HCT116 (cell line): ENCODE measurements around the gene PROK2.

Source experiments
- CTCF ChIP-seq, 3 experiments: fragments of 200-600 bp in 1 of 3; sonication (generic) in 1 of 3; IDR thresholded peaks in 2 of 3; conservative IDR thresholded peaks in 1 of 3; 2 replicates each; pipeline ENCODE4 v1.5.1; 2012 to 2017; ENCODE audit warnings: low read depth in 2 of 3, low read length in 2 of 3, antibody characterized with exemption in 1 of 3, borderline replicate concordance in 1 of 3, control low read depth in 1 of 3, mild to moderate bottlenecking in 1 of 3, mixed read lengths in 1 of 3, mixed run types in 1 of 3, moderate library complexity in 1 of 3; ENCODE audit not compliant: insufficient read depth in 1 of 3
- EZH2 ChIP-seq: fragments of 200-600 bp; sonication (generic); IDR thresholded peaks from 2 replicates; pipeline ENCODE4 v1.6.1; 2017; ENCODE audit warnings: antibody characterized with exemption, mixed run types
- POLR2A ChIP-seq: IDR thresholded peaks from 2 replicates; pipeline ENCODE4 v1.7.0; 2011; ENCODE audit warnings: borderline replicate concordance; ENCODE audit not compliant: insufficient read depth, insufficient read length; ENCODE audit errors: extremely low read depth
- POLR2AphosphoS5 ChIP-seq: IDR thresholded peaks from 2 replicates; pipeline ENCODE4 v1.6.1; 2011; ENCODE audit warnings: mild to moderate bottlenecking, low read depth, low read length, moderate library complexity
- SRF ChIP-seq: IDR thresholded peaks from 2 replicates; pipeline ENCODE4 v1.6.1; 2012; ENCODE audit warnings: low read depth

- TF ChIP-seq CTCF (IDR thresholded peaks at IDR 0.05 in 2 of 3, conservative IDR thresholded peaks at IDR 0.05 in 1 of 3; ENCODE audit: borderline replicate concordance in 1 of 3, insufficient read depth in 1 of 3, low read depth in 2 of 3, low read length in 2 of 3) (no peak), POLR2AphosphoS5 (no peak), POLR2A (no peak), EZH2 (no peak), SRF (no peak)
These were observed 31.9 kb downstream of the PROK2 start for GRCh38 chr3:71752831-71753700.
